CD14-positive monocyte (primary cell): ENCODE results near the gene IQGAP2. TPM values are rescaled to one million over a fixed set of nuclear protein-coding genes. Genes with fewer than 3 reads are reported as not detected.

ENCODE experiments used
- DNase-seq, 3 donors: peaks; one replicate each; pipeline ENCODE4 v3.0.0-alpha.2; 2011 to 2022
- H2AFZ ChIP-seq: 2 replicates; pipeline ENCODE4 v1.6.0; 2012; ENCODE audit warnings: mild to moderate bottlenecking, low read depth, low read length, inconsistent platforms; ENCODE audit not compliant: insufficient read depth, poor library complexity, severe bottlenecking
- H3K27ac ChIP-seq, 2 donors: 1 replicate in 1 of 2; 2 replicates in 1 of 2; pipeline ENCODE4 v1.5.1; 2012 to 2013; ENCODE audit warnings: low read length in 2 of 2, control low read depth in 1 of 2, inconsistent platforms in 1 of 2, low read depth in 1 of 2, mild to moderate bottlenecking in 1 of 2
- H3K27me3 ChIP-seq, 2 donors: one replicate each; pipeline versions ENCODE4 v1.6.0 to v1.6.1; 2011 to 2013; ENCODE audit warnings: low read length in 2 of 2; ENCODE audit not compliant: control insufficient read depth in 2 of 2, insufficient read depth in 2 of 2
- H3K36me3 ChIP-seq, 2 donors: replicated peaks in 1 of 2; 1 replicate in 1 of 2; 2 replicates in 1 of 2; pipeline versions ENCODE4 v1.5.1 to v1.6.1; 2012 to 2013; ENCODE audit warnings: low read length in 2 of 2, control low read depth in 1 of 2, inconsistent platforms in 1 of 2, mild to moderate bottlenecking in 1 of 2; ENCODE audit not compliant: insufficient read depth in 2 of 2, control insufficient read depth in 1 of 2
- H3K4me1 ChIP-seq, 2 donors: 1 replicate in 1 of 2; 2 replicates in 1 of 2; pipeline versions ENCODE4 v1.5.1 to v1.6.1; 2012 to 2013; ENCODE audit warnings: low read length in 2 of 2, control low read depth in 1 of 2, inconsistent platforms in 1 of 2, mild to moderate bottlenecking in 1 of 2, moderate library complexity in 1 of 2; ENCODE audit not compliant: insufficient read depth in 2 of 2, control insufficient read depth in 1 of 2
- H3K4me2 ChIP-seq: replicated peaks from 2 replicates; pipeline ENCODE3; 2012; ENCODE audit warnings: low read length, moderate library complexity, mild to moderate bottlenecking; ENCODE audit not compliant: poor library complexity, severe bottlenecking; ENCODE audit errors: extremely low read depth
- H3K4me3 ChIP-seq, 3 experiments: fragments of 200-600 bp in 1 of 3; sonication (generic) in 1 of 3; replicated peaks in 1 of 3; 1 replicate in 2 of 3; 2 replicates in 1 of 3; pipeline ENCODE4 v1.5.1; 2011 to 2013; ENCODE audit warnings: low read length in 3 of 3, mild to moderate bottlenecking in 3 of 3, control low read depth in 2 of 3, low read depth in 2 of 3, inconsistent platforms in 1 of 3, moderate library complexity in 1 of 3
- H3K79me2 ChIP-seq: 2 replicates; pipeline ENCODE4 v1.6.0; 2012; ENCODE audit warnings: mild to moderate bottlenecking, control low read depth, inconsistent platforms, low read length, moderate library complexity; ENCODE audit not compliant: insufficient read depth
- H3K9ac ChIP-seq: 2 replicates; pipeline ENCODE4 v1.6.0; 2017; ENCODE audit warnings: low read length, mild to moderate bottlenecking; ENCODE audit not compliant: insufficient read depth, poor library complexity, severe bottlenecking
- H3K9me3 ChIP-seq, 2 donors: replicated peaks in 1 of 2; 1 replicate in 1 of 2; 2 replicates in 1 of 2; pipeline versions ENCODE4 v1.5.1 to v1.6.1; 2012 to 2013; ENCODE audit warnings: low read length in 2 of 2, control low read depth in 1 of 2; ENCODE audit not compliant: control insufficient read depth in 1 of 2, insufficient read depth in 1 of 2
- H4K20me1 ChIP-seq: 2 replicates; pipeline ENCODE4 v1.6.0; 2012; ENCODE audit warnings: mild to moderate bottlenecking, low read length, control low read depth, moderate library complexity; ENCODE audit not compliant: insufficient read depth
- H3K27ac Mint-ChIP-seq, 7 donors: one replicate each; pipeline ENCODE4 v1.8.0; 2020; ENCODE audit warnings: mild to moderate bottlenecking in 7 of 7, mixed read lengths in 7 of 7, moderate library complexity in 6 of 7, inconsistent platforms in 2 of 7
- H3K27me3 Mint-ChIP-seq, 3 donors: one replicate each; pipeline ENCODE4 v1.8.0; 2021 to 2022; ENCODE audit warnings: low read depth in 3 of 3, mild to moderate bottlenecking in 3 of 3, mixed read lengths in 3 of 3, moderate library complexity in 3 of 3, inconsistent platforms in 1 of 3
- H3K36me3 Mint-ChIP-seq, 2 donors: one replicate each; pipeline ENCODE4 v1.8.0; 2020; ENCODE audit warnings: mixed read lengths in 2 of 2, inconsistent platforms in 1 of 2, mild to moderate bottlenecking in 1 of 2
- H3K4me1 Mint-ChIP-seq: one replicate; pipeline ENCODE4 v1.8.0; 2020; ENCODE audit warnings: mild to moderate bottlenecking, mixed read lengths
- H3K4me3 Mint-ChIP-seq, 2 donors: one replicate each; pipeline ENCODE4 v1.8.0; 2020; ENCODE audit warnings: mild to moderate bottlenecking in 2 of 2, mixed read lengths in 2 of 2, moderate library complexity in 1 of 2
- H3K9me3 Mint-ChIP-seq, 7 donors: one replicate each; pipeline ENCODE4 v1.8.0; 2020 to 2022; ENCODE audit warnings: mixed read lengths in 7 of 7, mild to moderate bottlenecking in 6 of 7, moderate library complexity in 6 of 7, inconsistent platforms in 2 of 7
- CTCF ChIP-seq: fragments of 200-600 bp; IDR thresholded peaks from one replicate; pipeline ENCODE4 v1.8.0; 2022; ENCODE audit warnings: antibody characterized with exemption, mild to moderate bottlenecking
- WGBS: methylation state at CpG from one replicate; pipeline ENCODE4 v1.1.5; 2013; ENCODE audit warnings: missing lambda C conversion rate; ENCODE audit not compliant: insufficient coverage; 5-methylcytosine and 5-hydroxymethylcytosine counted together
- intact Hi-C, 2 donors: fragments of 100-400 bp; cut with micrococcal nuclease; formaldehyde crosslinking; loops; one replicate each; pipeline versions ENCODE4 v1.15.0 to v1.15.1; 2023
- polyA plus RNA-seq, 3 donors: library from polyadenylated mRNA; depleted of rRNA in 1 of 3; unstranded in 2 of 3; stranded (reverse) in 1 of 3; fragments of 300-500 nt in 2 of 3; fragments of >200 nt in 1 of 3; fragmentation: Illumina TruSeq in 2 of 3; gene quantifications; 1 replicate in 2 of 3; 2 replicates in 1 of 3; pipeline ENCODE4 v1.2.3, GENCODE V29; 2012 to 2021

IQGAP2 gene
- polyA plus RNA-seq, 3 donors, result 21.4 to 50.9 (median 35.4) TPM

GRCh38 chr5:76537073-76537543 is 134.0 kb downstream of the IQGAP2 start:
- no CpG with 5 or more reads among the region's 3 CpGs for WGBS

GRCh38 chr5:76542241-76542640 is 139.2 kb downstream of the IQGAP2 start:
- H3K36me3 ChIP-seq, result no peaks in the 10 kb centered on the region
- DNase-seq, result no peak
- H3K4me2 ChIP-seq, result peak overlapping the region; percentile 58
- no peak overlapping the region for H3K4me3 ChIP-seq
- Mint-ChIP-seq H3K4me1 (peaks cover 62% of the 10 kb centered on the region), H3K4me3 (no peak overlapping the region), H3K27ac (peak overlapping the region; percentile 84 to 95 (median 94)), H3K9me3 (no peaks in the 10 kb centered on the region), H3K36me3 (peaks cover 2 to 16% of the 10 kb centered on the region in 2 donors), H3K27me3 (no peaks in the 10 kb centered on the region)
- peaks cover 83% of the 10 kb centered on the region for H4K20me1 ChIP-seq
- no peak for TF ChIP-seq CTCF
- H3K27ac ChIP-seq, result peak overlapping the region; percentile 30 to 88
- no peaks in the 10 kb centered on the region for H3K27me3 ChIP-seq
- intact Hi-C loops, result loop anchor here in 1 of 2 donors (2.0 kb wide), 1 partner anchor 139 kb away; the partner anchor contains the start of gene IQGAP2
- H3K4me1 ChIP-seq, result peaks cover 41 to 42% of the 10 kb centered on the region in 2 donors
- H3K9me3 ChIP-seq, result no peaks in the 10 kb centered on the region
- no CpG with 5 or more reads among the region's 6 CpGs for WGBS
- peak overlapping the region; percentile 64 for H2AFZ ChIP-seq
- H3K79me2 ChIP-seq, result peaks cover 97% of the 10 kb centered on the region
- H3K9ac ChIP-seq, result peak overlapping the region; percentile 27

More at GRCh38 chr5:76537073-76537543, 134.0 kb downstream of the IQGAP2 start:
- Histone ChIP-seq H3K27me3 (no peaks in the 10 kb centered on the region), H4K20me1 (peaks cover 87% of the 10 kb centered on the region), H3K27ac (no peak overlapping the region), H3K4me1 (peaks cover 2 to 3% of the 10 kb centered on the region in 2 donors), H2AFZ (no peak overlapping the region), H3K4me3 (no peak overlapping the region), H3K4me2 (no peak overlapping the region), H3K9ac (no peak overlapping the region), H3K79me2 (peaks cover 96% of the 10 kb centered on the region), H3K36me3 (peaks cover 0 to 12% of the 10 kb centered on the region in 2 donors), H3K9me3 (no peaks in the 10 kb centered on the region)
- no peak for DNase-seq
- peaks cover 0 to 2% (median 0%) of the 10 kb centered on the region in 7 donors for H3K9me3 Mint-ChIP-seq
- intact Hi-C loops, result loop anchor here in 1 of 2 donors (10.0 kb wide), 1 partner anchor 62 kb away; no protein-coding TSS in a partner anchor
- no peak for TF ChIP-seq CTCF
- H3K27ac Mint-ChIP-seq, result no peak overlapping the region
- H3K4me3 Mint-ChIP-seq, result no peak overlapping the region
- no peaks in the 10 kb centered on the region for H3K27me3 Mint-ChIP-seq
- peaks cover 8 to 23% of the 10 kb centered on the region in 2 donors for H3K36me3 Mint-ChIP-seq
- H3K4me1 Mint-ChIP-seq, result peaks cover 22% of the 10 kb centered on the region
